A204.1 (cell line): ENCODE data around the gene IL36RN.
"Not testable (repeated sequence)": the region's sequence is repeated elsewhere in the genome, so short reads cannot be mapped to it uniquely, and the experiment has no call there.

Experiments
- FAIRE-seq: peaks from 2 replicates; lab custom pipeline; 2012; peaks lifted over from hg19 to GRCh38; lab: Jason Lieb, UNC

The IL36RN gene

GRCh38 chr2:113075030-113075429 lies 16.0 kb downstream of the IL36RN start:
- FAIRE-seq: no peak

DNA sequence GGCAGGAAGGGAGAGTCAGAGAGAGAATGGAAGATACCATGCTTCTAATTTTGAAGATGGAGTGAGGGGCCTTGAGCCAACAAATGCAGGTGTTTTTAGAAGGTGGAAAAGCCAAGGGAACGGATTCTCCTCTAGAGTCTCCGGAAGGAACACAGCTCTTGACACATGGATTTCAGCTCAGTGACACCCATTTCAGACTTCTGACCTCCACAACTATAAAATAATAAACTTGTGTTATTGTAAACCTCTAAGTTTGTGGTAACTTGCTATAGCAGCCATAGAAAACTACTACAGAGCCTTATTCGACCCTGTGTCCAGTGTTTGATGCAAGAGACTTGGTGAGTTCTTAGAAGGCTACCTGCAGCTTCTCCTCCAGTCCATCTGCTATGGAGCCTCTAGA lies 16.6 kb downstream of the IL36RN start:
- FAIRE-seq: no peak

DNA sequence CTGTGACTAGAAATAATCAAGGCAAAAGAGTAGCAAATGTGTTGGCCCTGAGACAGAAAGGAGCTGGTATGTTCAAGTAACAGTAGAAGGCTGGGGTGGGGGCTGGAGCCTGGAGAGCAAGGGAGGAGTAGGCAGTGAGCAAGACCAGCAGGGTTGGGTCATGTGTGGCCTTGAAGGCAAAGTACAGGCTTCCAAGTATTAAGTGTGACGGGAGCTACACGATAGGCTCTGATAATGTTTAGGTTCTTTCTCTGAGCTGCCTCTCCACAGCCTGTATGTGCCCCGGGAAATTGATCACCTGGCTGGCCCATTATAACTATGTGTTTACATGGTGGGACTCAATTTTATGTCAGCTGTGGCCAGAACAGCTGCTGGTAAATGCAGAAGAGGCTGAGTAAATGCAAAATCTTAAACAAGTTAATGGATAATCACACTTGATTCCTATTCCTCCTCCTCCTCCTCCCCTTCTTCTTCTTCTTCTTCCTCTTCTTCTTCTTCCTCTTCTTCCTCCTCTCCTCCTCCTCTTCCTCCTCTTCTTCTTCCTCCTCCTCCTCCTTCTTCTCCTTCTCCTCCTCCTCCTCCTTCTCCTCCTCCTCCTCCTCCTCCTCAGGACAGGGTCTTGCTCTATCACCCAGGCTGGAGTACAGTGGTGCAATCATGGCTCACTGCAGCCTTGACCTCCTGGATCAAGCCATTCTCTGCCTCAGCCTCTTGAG lies 18.1 kb downstream of the IL36RN start:
- no peak for FAIRE-seq

- no peak for FAIRE-seq
Observed at GRCh38 chr2:113077921-113078320, 18.9 kb downstream of the IL36RN start.

DNA sequence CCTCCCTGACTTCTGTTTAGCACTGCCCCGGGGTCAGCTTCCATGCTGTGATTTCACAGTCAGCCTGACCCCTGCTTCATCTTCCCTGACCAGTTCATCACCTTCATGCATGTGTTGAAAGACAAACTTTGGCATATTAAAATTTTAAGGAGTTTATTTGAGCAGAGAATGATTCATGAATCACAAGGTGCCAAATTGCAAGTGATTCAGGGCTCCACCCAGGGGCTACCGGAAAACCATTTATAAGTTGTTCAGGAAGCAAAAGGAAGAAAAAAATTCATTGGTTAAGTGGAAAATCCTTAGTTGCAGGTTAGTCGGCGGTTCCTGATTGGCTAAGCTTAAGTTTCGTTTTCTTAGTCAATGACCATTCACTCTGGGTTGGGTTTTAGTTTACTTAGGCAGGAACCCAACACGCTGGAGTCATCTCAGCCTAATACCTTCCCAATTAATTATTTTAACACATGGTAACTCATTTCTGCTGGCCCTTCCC lies 19.4 kb downstream of the IL36RN start:
- no peak for FAIRE-seq

DNA sequence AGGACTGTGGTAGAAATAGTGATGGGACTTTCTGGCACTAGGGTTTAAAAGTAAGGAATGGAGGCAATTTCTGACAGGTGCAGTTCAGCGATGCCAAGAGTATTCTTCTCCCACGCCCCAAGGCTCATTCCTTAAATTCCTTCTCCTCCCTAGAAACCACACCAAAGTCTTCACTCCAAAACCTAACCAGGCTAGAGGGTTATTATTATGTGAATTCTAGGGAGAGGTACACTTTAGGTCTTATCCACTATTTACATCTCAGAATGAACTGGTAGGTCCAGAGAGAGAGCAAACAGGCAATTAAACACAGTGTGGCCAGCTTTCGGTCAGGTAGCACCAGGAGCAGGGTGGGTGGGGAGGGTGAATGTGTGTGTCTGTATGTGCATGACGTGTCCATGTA lies 20.1 kb downstream of the IL36RN start:
- FAIRE-seq: no peak

GRCh38 chr2:113080134-113080533 lies 21.1 kb downstream of the IL36RN start:
- no peak for FAIRE-seq

GRCh38 chr2:113081488-113082210 lies 22.7 kb downstream of the IL36RN start:
- FAIRE-seq: no peak

GRCh38 chr2:113083296-113083695 lies 24.3 kb downstream of the IL36RN start:
- FAIRE-seq: no peak

DNA sequence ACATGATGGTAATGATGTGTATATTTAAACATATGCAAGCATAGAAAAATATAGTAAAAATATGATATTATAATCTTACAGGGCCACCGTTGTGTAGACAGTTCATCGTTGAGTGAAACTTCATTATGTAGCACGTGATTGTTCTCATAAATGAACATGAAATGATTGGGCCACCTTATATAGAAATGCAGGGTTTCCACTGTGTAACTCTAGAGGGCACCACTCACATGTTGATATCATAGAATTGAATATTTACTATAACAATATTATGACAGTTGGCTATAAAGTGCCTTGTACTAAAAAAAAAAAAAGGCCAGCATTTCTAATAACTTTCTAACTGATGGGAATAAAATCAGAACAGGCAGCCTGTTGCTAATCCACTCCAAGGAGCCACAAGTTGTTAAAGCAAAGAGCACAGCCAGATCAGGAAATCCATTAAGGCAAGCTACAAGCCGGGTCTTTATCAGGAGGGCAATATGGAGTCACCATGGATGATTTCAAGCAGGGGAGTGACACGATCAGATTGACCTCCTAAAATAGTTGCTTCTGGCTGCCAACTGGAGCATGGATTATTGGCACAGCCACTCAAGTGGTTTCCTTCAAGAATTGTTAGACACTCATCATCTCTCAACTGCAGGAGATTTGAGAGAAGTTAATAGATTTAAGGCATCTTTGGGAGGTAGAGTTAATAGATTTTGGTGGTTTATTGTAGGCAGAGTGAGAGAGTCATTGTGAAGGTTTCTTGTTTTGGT lies 25.4 kb downstream of the IL36RN start:
- FAIRE-seq: no peak

- no peak for FAIRE-seq
Observed at GRCh38 chr2:113085542-113085941, 26.5 kb downstream of the IL36RN start.

GRCh38 chr2:113088213-113088992 lies 29.4 kb downstream of the IL36RN start:
- no peak for FAIRE-seq

GRCh38 chr2:113089916-113090315 lies 30.9 kb downstream of the IL36RN start:
- FAIRE-seq: no peak

GRCh38 chr2:113091231-113091896 lies 32.4 kb downstream of the IL36RN start:
- no peak for FAIRE-seq

GRCh38 chr2:113092864-113093612 lies 34.0 kb downstream of the IL36RN start:
- FAIRE-seq: no peak

DNA sequence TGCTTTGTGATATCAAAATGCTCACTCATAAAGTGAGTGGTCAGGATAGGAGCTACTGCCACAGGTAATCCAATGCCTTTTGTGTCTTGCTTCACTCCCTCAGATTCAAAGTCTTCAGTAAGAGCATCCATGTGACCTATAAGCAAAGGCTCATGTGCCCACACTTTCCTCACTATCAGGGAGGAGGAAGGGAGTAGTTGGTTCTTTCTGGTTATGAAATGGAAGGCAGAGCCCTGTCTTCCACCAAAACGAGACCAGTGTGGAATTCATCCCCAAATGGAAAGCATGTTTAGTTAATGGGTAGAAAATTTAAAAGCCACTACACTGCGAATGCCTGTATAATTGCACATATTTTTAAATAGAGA lies 34.6 kb downstream of the IL36RN start:
- FAIRE-seq: no peak

DNA sequence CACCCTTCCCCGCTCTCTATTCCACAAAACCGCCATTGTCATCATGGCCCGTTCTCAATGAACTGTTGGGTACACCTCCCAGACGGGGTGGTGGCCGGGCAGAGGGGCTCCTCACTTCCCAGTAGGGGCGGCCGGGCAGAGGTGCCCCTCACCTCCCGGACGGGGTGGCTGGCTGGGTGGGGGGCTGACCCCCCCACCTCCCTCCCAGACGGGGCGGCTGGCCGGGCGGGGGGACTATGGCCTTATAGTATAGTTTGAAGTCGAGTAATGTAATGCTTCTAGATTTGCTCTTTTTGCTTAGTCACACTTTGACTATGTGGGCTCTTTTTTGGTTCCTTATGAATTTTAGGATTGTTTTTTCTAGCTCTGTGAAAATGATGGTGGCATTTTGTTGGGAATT lies 37.3 kb downstream of the IL36RN start:
- not testable (repeated sequence) for FAIRE-seq

DNA sequence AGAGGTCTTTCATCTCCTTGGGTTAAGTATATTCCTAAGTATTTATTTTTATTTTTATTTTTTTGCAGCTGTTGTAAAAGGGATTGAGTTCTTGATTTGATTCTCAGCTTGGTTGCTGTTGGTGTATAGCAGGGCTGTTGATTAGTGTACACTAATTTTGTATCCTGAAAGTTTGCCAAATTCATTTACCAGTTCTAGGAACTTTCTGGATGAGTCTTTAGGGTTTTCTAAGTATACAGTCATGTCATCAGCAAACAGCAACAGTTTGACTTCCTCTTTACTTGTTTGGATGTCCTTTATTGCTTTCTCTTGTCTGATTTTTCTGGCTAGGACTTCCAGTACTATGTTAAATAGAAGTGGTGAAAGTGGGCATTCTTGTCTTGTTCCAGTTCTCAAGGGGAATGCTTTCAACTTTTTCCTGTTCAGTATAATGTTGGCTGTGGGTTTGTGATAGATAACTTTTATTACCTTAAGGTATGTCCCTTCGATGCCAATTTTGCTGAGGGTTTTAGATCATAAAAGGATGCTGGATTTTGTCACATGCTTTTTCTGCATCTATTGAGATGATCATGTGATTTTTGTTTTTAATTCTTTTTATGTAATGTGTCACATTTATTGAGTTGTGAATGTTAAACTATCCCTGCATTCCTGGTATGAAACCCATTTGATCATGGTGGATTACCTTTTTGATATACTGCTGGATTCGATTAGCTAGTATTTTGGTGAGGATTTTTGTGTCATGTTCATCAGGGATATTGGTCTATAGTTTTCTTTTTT lies 38.0 kb downstream of the IL36RN start:
- FAIRE-seq: not testable (repeated sequence)

DNA sequence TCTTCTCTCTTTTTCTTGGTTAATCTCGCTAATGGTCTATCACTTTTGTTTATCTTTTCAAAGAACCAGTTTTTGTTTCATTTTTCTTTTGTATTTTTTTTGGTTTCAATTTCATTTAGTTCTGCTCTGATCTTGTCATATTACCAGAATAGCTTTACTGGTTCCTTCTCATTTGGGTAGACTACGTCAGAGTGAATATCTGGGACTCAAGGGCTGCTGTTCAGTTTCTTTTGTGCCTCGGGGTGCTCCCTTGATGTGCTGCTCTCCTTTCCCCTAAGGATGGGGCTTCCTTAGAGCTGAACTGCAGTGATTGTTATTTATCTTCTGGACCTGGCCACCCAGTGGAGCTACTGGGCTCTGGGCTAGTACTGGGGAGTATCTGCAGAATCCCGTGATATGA lies 39.0 kb downstream of the IL36RN start:
- no peak for FAIRE-seq

GRCh38 chr2:113098532-113098931 lies 39.5 kb downstream of the IL36RN start:
- FAIRE-seq: no peak
